22Rv1 (cell line): ENCODE data around the gene HSPA6.

Experiments used
- ZFX ChIP-seq: fragments of 450-650 bp; IDR thresholded peaks from 2 replicates; pipeline ENCODE4 v1.6.1; 2017; ENCODE audit warnings: antibody characterized with exemption, borderline replicate concordance
- TF ChIP-seq, protein P1 (sequence below): fragments of 450-650 bp; IDR thresholded peaks from 2 replicates; pipeline ENCODE4 v1.5.1; 2017; ENCODE audit warnings: mild to moderate bottlenecking

GRCh38 chr1:161491472-161491871 is 32.9 kb upstream of the HSPA6 start:
- TF ChIP-seq, protein P1, sequence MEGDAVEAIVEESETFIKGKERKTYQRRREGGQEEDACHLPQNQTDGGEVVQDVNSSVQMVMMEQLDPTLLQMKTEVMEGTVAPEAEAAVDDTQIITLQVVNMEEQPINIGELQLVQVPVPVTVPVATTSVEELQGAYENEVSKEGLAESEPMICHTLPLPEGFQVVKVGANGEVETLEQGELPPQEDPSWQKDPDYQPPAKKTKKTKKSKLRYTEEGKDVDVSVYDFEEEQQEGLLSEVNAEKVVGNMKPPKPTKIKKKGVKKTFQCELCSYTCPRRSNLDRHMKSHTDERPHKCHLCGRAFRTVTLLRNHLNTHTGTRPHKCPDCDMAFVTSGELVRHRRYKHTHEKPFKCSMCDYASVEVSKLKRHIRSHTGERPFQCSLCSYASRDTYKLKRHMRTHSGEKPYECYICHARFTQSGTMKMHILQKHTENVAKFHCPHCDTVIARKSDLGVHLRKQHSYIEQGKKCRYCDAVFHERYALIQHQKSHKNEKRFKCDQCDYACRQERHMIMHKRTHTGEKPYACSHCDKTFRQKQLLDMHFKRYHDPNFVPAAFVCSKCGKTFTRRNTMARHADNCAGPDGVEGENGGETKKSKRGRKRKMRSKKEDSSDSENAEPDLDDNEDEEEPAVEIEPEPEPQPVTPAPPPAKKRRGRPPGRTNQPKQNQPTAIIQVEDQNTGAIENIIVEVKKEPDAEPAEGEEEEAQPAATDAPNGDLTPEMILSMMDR, result no peak
- TF ChIP-seq ZFX, result no peak
